SK-N-SH treated with all-trans-retinoic acid at 6 μM for 48 hours (cell line): ENCODE measurements around the gene LCN2.

ENCODE experiments used
- ATAC-seq: fragments of 200-7000 bp; cut with Tn5 transposase; 3 replicates; pipeline ENCODE4 v1.9.1; 2020; ENCODE audit warnings: mild to moderate bottlenecking, moderate library complexity
- ARNTL ChIP-seq: fragments of 450-650 bp; formaldehyde crosslinking; IDR thresholded peaks from 2 replicates; pipeline ENCODE4 v1.5.0; 2020; ENCODE audit warnings: low read depth, mild to moderate bottlenecking, moderate library complexity, borderline replicate concordance
- BACH2 ChIP-seq: fragments of 250-450 bp; sonication (Bioruptor Pico); IDR thresholded peaks from 2 replicates; pipeline ENCODE4 v1.9.0; 2021; ENCODE audit warnings: mild to moderate bottlenecking, borderline replicate concordance
- CSDC2 ChIP-seq: fragments of 250-450 bp; sonication (Bioruptor Pico); IDR thresholded peaks from 2 replicates; pipeline ENCODE4 v1.5.0; 2020; ENCODE audit warnings: mild to moderate bottlenecking, moderate library complexity
- CSRNP3 ChIP-seq: fragments of 250-450 bp; sonication (Bioruptor Pico); IDR thresholded peaks from 2 replicates; pipeline ENCODE4 v1.5.1; 2021; ENCODE audit warnings: mild to moderate bottlenecking, moderate library complexity
- ESRRG ChIP-seq: fragments of 250-450 bp; sonication (Bioruptor Pico); IDR thresholded peaks from 2 replicates; pipeline ENCODE4 v1.6.1; 2021; ENCODE audit warnings: mild to moderate bottlenecking
- GLIS3 ChIP-seq: fragments of 250-450 bp; sonication (Bioruptor Pico); IDR thresholded peaks from 2 replicates; pipeline ENCODE4 v1.5.0; 2020; ENCODE audit warnings: mild to moderate bottlenecking, moderate library complexity
- ISL1 ChIP-seq: fragments of 250-450 bp; sonication (Bioruptor Pico); IDR thresholded peaks from 2 replicates; pipeline ENCODE4 v2.1.2; 2022; ENCODE audit warnings: mild to moderate bottlenecking, moderate library complexity
- OSR1 ChIP-seq: fragments of 250-450 bp; sonication (Bioruptor Pico); IDR thresholded peaks from 2 replicates; pipeline ENCODE4 v1.8.0; 2022; ENCODE audit warnings: moderate library complexity, mild to moderate bottlenecking, inconsistent platforms
- PATZ1 ChIP-seq: fragments of 250-450 bp; sonication (Bioruptor Pico); IDR thresholded peaks from 2 replicates; pipeline ENCODE4 v1.8.0; 2020; ENCODE audit warnings: mild to moderate bottlenecking, moderate library complexity, borderline replicate concordance
- PPARA ChIP-seq: fragments of 250-450 bp; sonication (Bioruptor Pico); IDR thresholded peaks from 2 replicates; pipeline ENCODE4 v1.5.0; 2020; ENCODE audit warnings: mild to moderate bottlenecking, borderline replicate concordance
- RARB ChIP-seq: fragments of 250-450 bp; sonication (Bioruptor Pico); IDR thresholded peaks from 2 replicates; pipeline ENCODE4 v1.8.0; 2021; ENCODE audit warnings: mild to moderate bottlenecking, moderate library complexity
- SNAI2 ChIP-seq: fragments of 250-450 bp; sonication (Bioruptor Pico); IDR thresholded peaks from 2 replicates; pipeline ENCODE4 v1.5.0; 2020; ENCODE audit warnings: mild to moderate bottlenecking, moderate library complexity
- TCF4 ChIP-seq: fragments of 250-450 bp; sonication (Bioruptor Pico); IDR thresholded peaks from 2 replicates; pipeline ENCODE4 v1.8.0; 2021; ENCODE audit warnings: mild to moderate bottlenecking, moderate library complexity, borderline replicate concordance
- TOX ChIP-seq: fragments of 250-450 bp; sonication (Bioruptor Pico); IDR thresholded peaks from 2 replicates; pipeline ENCODE4 v1.8.0; 2021; ENCODE audit warnings: mild to moderate bottlenecking, moderate library complexity, borderline replicate concordance
- TSHZ2 ChIP-seq: fragments of 250-450 bp; sonication (Bioruptor Pico); IDR thresholded peaks from 2 replicates; pipeline ENCODE4 v1.5.0; 2020; ENCODE audit warnings: mild to moderate bottlenecking, moderate library complexity
- ZC3H10 ChIP-seq: fragments of 250-450 bp; sonication (Bioruptor Pico); IDR thresholded peaks from 2 replicates; pipeline ENCODE4 v1.5.1; 2021; ENCODE audit warnings: mild to moderate bottlenecking, moderate library complexity
- ZFP3 ChIP-seq: fragments of 250-450 bp; sonication (Bioruptor Pico); IDR thresholded peaks from 2 replicates; pipeline ENCODE4 v1.5.0; 2020; ENCODE audit warnings: mild to moderate bottlenecking, moderate library complexity
- ZFP30 ChIP-seq: fragments of 450-650 bp; formaldehyde crosslinking; IDR thresholded peaks from 2 replicates; pipeline ENCODE4 v1.5.0; 2022; ENCODE audit warnings: mild to moderate bottlenecking, moderate library complexity
- ZNF565 ChIP-seq: fragments of 450-650 bp; formaldehyde crosslinking; conservative IDR thresholded peaks from 2 replicates; pipeline ENCODE4 v1.5.0; 2020; ENCODE audit warnings: low read depth, mild to moderate bottlenecking, moderate library complexity
- ZNF70 ChIP-seq: fragments of 450-650 bp; formaldehyde crosslinking; IDR thresholded peaks from 2 replicates; pipeline ENCODE4 v1.5.0; 2020; ENCODE audit warnings: mild to moderate bottlenecking, moderate library complexity
- TF ChIP-seq, protein P1 (sequence below): fragments of 250-450 bp; sonication (Bioruptor Pico); IDR thresholded peaks from 2 replicates; pipeline ENCODE4 v1.5.1; 2020; ENCODE audit warnings: low read depth, mild to moderate bottlenecking, moderate library complexity

LCN2 gene

GRCh38 chr9:128107468-128108268, 41.6 kb upstream of the LCN2 start (continued):
- TF ChIP-seq TCF4 (CRISPR knock-in tag): no peak
- TF ChIP-seq ZC3H10: no peak
- TF ChIP-seq ZNF565 (CRISPR knock-in tag): no peak
- no peak for TF ChIP-seq CSDC2 (CRISPR knock-in tag)
- TF ChIP-seq ISL1: no peak
- TF ChIP-seq TSHZ2 (CRISPR knock-in tag): no peak
- no peak for TF ChIP-seq ZNF70 (CRISPR knock-in tag)

DNA sequence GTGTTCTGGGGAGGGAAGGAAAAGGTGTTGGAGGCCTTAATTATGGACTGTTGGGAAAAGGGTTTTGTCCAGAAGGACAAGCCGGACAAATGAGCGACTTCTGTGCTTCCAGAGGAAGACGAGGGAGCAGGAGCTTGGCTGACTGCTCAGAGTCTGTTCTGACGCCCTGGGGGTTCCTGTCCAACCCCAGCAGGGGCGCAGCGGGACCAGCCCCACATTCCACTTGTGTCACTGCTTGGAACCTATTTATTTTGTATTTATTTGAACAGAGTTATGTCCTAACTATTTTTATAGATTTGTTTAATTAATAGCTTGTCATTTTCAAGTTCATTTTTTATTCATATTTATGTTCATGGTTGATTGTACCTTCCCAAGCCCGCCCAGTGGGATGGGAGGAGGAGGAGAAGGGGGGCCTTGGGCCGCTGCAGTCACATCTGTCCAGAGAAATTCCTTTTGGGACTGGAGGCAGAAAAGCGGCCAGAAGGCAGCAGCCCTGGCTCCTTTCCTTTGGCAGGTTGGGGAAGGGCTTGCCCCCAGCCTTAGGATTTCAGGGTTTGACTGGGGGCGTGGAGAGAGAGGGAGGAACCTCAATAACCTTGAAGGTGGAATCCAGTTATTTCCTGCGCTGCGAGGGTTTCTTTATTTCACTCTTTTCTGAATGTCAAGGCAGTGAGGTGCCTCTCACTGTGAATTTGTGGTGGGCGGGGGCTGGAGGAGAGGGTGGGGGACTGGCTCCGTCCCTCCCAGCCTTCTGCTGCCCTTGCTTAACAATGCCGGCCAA, 40.8 kb upstream of the LCN2 start:
- ATAC-seq: no peak
- TF ChIP-seq ESRRG (CRISPR knock-in tag) (no peak), BACH2 (CRISPR knock-in tag) (no peak), TSHZ2 (CRISPR knock-in tag) (no peak), ARNTL (CRISPR knock-in tag) (no peak), ZC3H10 (no peak), ZFP3 (no peak), SNAI2 (no peak), TCF4 (CRISPR knock-in tag) (no peak), TOX (CRISPR knock-in tag) (no peak), GLIS3 (CRISPR knock-in tag) (no peak), CSDC2 (CRISPR knock-in tag) (no peak), RARB (CRISPR knock-in tag) (no peak), ISL1 (no peak), CSRNP3 (CRISPR knock-in tag) (no peak), PPARA (CRISPR knock-in tag) (no peak)
- TF ChIP-seq, protein P1, sequence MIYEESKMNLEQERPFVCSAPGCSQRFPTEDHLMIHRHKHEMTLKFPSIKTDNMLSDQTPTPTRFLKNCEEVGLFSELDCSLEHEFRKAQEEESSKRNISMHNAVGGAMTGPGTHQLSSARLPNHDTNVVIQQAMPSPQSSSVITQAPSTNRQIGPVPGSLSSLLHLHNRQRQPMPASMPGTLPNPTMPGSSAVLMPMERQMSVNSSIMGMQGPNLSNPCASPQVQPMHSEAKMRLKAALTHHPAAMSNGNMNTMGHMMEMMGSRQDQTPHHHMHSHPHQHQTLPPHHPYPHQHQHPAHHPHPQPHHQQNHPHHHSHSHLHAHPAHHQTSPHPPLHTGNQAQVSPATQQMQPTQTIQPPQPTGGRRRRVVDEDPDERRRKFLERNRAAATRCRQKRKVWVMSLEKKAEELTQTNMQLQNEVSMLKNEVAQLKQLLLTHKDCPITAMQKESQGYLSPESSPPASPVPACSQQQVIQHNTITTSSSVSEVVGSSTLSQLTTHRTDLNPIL (CRISPR knock-in tag): no peak
- TF ChIP-seq, all 23 proteins: peak for 0

DNA sequence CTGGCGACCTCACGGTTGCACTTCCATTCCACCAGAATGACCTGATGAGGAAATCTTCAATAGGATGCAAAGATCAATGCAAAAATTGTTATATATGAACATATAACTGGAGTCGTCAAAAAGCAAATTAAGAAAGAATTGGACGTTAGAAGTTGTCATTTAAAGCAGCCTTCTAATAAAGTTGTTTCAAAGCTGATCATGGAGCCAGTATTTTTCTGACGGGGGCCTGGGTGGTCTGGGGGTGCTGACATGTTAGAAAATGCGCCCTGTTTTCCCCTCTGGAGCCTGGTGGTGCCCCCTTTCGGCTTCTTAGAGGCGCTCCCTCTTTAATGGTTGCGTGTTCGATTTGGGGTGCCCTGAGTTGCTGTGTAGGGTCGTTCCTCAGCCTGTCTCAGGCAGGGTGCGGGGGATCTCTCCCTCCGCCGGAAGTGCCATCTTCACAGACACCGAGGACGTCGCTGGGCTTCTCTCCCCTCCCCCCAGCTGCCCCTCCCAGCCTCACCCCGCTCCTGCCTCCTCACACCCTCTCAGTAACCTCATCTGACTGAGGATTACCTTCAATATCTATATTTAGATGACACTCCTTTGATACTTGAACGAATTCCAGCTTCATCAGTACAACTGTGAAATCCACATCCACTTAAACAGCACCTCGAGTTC, 40.1 kb upstream of the LCN2 start:
- ATAC-seq: no peak
- no peak for TF ChIP-seq ZC3H10
- TF ChIP-seq ARNTL (CRISPR knock-in tag): no peak
- no peak for TF ChIP-seq GLIS3 (CRISPR knock-in tag)
- no peak for TF ChIP-seq ZFP30 (CRISPR knock-in tag)
- TF ChIP-seq, protein P1 (CRISPR knock-in tag): no peak
- no peak for TF ChIP-seq SNAI2
- TF ChIP-seq PATZ1 (CRISPR knock-in tag): no peak
- no peak for TF ChIP-seq TOX (CRISPR knock-in tag)
- TF ChIP-seq OSR1 (CRISPR knock-in tag): no peak
- TF ChIP-seq ZNF565 (CRISPR knock-in tag): no peak
- no peak for TF ChIP-seq ISL1
- TF ChIP-seq ZFP3: no peak
- TF ChIP-seq CSDC2 (CRISPR knock-in tag): no peak
- TF ChIP-seq BACH2 (CRISPR knock-in tag): no peak
